GM18508 (cell line): ENCODE results near the gene FAF1.

Experiments
- ATAC-seq: cut with Tn5 transposase; IDR thresholded peaks from one replicate; pipeline ENCODE4 v1.9.1; 2021; ENCODE audit warnings: moderate number of reproducible peaks; ENCODE audit not compliant: insufficient read depth, unreplicated experiment

FAF1 gene

DNA sequence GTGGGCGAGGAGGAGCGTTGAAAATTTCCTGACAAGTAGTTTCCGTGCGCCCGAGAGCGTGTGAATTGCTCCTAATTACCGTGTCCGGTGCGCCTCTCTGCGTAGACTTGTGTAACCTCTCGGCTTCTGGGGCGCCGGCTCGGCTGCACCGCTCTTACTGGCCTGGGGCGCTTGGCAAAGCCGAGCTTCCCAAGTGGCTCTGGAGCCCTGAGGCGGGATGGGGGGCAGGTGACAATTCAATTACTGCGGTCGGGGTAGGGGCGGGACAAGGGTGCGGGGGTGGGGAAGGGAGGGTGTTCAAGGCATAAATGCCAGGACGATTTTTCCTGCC is 536.4 kb downstream of the FAF1 start:
- ATAC-seq: no peak

DNA sequence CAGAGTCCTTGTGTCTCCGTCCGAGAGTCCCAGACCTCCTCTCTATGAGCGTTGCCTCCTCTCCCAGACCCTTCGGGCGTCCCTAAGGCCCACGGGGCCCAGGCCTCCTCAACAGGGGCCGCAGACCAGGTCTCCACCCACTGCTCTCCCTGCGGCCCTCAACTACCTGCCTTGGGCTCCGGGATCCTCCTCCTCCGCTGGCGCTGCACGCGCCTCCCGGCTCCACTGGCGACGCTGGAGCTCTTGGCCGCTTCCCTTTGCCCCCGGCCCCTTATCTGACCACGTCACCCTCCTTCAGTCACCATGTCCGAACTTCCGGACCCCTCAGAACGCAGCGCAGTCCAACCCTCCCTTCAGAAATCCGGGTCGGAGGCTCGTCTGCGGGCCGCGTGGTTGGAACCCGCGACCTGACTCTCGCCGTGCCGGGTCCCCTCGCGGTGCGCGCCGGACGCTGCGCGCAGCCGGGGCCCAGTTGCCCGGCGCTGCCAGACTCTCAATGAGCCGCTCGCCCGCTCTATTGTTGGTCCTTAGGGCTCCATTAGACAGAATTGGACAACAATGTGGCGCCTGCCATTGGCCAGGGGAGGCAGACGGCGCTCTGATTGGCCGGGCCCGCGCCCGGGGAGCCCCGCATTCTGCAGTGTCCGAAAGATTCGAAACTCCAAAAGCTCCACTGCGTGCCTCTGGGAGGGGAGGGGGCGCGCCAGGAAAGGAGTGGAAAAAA is 537.0 kb downstream of the FAF1 start, which contains the start of gene DMRTA2:
Gene DMRTA2, minus strand, starts transcription at position 498 of the 724 bp plus-strand sequence. CDS start 1,907 bp downstream, outside the sequence.
- no peak for ATAC-seq

DNA sequence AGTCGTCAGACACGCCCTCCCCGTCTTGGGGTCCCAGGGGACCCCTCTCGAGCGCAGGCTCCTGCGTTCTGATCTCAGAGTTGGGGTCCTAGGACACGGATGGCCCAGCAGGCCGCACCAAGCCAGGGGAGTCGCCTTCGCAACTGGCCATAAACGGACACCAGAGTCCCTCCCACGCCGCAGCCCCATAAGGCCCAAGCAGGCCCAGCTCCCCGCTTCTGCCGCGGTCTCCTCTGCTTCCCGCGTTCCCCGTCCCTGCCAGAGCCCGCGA is 537.5 kb downstream of the FAF1 start:
- no peak for ATAC-seq

DNA sequence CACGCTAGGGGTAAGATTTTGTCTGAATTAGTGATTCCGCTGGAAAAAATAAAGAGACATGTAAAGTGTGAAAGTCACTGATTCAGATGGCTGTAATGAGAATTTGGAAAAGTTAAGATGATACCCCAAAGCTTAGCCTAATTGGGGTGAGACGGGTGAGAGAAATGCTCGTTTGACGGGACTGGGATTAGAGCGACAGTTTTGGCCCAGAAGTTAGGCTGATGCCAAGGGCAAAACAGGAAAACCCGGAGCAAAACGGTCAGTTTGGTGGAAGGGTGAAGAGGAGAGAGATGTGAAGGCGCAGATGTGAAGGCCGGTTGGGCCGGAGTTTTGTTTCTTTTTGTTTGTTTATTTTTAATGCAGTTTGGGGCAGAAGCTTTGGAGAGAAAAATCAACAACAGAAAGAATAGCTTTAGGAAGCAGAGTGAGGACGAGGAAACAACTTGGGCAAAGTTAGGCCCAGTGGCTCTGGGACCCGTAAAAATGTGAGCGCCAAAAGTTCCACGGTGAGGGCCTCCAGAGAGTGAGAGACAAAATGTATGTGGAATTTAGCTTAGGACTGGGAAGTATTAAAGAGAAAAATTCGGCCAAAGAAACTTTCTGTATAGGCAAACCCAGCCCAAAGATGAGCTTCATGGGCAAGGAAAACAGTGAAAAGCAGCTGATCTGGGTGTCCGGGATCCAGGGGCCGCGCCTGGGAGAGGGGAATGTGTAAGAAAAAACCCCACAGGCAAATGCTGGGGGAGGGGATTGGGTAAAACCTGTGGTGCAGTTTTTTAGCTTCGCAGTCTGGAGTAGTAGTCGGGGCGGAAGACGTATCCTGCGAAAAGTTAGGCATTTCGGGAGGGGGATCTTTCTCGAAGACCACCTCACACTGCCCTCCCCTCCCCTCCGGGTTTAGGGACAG is 538.0 kb downstream of the FAF1 start:
- ATAC-seq: no peak

DNA sequence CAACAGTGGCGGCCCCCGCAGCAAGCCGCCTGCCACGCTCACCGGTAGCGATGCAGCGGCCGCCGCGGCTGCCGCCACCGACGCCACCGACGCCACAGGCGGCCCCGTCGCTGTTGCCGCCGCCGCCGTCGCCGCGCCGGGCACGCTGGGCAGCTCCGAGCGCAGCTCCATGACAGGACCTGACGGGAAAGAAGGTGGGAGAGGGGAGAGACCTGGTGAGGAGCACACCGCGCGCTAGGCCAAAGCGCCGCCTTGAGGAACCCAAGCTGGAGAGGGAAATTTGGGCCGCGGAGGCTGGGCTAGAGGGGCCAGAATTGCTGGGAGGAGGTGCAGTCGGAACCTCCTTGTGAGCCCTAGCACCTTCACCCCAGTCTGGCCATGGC is 538.7 kb downstream of the FAF1 start:
- no peak for ATAC-seq

DNA sequence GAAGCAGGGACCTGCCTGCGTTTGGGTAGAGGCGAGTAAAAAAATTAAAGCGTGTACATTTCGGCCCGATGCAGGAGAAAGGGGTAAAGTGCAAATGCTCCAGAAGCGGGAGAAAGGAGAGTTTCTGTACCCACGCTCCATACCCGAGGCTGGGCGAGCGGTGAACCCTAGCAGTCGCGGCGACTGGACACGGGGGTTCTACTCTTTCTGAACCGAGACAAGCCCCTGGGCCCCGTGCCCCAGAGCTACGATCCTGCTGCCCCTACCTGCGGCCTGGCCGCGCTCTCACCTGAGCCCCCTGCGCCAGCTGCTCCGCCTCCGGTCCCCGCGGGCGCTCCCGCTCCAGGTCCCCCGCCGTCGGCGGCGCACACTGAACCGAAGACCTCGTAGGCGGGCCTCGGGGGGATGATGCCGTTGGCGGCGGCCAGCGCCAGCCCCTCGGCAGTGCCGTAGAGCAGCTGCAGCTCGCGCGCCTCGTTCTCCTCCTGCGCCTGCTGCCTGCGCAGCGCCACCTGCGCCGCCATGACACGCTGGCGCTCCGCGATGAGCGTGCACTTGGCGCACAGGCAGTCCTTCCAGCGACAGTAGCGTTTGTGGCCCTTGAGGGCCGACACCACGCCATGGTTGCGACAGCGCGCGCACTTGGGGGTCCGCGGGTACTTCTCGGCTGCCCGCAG is 539.2 kb downstream of the FAF1 start:
- ATAC-seq: no peak

DNA sequence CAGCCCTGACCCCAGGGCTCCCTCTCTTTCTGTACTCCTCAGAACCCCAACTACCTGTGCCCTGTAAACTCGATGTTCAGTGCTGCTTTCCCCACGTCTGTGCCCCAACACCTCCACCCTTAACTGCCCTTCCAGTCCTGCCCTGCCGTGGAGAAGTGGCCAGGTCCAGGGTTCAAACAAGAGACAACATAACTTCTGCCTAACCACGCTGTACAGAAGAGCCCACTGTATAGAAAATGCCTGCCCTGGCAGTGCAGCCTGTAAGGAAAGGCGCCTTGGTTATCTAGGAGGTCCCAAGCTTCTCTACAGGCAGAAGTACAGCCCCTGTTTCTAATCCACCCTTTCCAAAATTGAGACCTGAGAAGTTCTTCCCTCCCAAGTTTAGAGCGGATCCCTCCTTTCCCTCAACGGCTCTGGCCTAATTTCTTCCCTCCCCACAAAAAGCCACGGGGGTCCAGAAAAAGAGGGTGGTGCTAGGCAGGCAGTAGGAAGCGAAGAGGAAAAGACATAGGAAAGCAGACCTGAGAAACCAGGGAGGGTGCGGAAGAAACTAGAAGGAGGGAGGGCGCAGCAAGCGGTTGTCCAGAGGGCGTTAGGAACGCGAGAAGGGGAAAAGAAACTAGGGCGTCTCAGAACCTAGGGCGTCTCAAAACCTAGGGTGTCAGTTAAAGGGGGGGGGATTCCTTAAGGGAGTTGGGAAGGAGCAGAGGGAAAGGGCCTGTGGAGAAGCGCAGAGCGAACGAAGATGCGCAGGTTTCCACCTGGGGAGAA is 540.0 kb downstream of the FAF1 start:
- ATAC-seq: no peak

DNA sequence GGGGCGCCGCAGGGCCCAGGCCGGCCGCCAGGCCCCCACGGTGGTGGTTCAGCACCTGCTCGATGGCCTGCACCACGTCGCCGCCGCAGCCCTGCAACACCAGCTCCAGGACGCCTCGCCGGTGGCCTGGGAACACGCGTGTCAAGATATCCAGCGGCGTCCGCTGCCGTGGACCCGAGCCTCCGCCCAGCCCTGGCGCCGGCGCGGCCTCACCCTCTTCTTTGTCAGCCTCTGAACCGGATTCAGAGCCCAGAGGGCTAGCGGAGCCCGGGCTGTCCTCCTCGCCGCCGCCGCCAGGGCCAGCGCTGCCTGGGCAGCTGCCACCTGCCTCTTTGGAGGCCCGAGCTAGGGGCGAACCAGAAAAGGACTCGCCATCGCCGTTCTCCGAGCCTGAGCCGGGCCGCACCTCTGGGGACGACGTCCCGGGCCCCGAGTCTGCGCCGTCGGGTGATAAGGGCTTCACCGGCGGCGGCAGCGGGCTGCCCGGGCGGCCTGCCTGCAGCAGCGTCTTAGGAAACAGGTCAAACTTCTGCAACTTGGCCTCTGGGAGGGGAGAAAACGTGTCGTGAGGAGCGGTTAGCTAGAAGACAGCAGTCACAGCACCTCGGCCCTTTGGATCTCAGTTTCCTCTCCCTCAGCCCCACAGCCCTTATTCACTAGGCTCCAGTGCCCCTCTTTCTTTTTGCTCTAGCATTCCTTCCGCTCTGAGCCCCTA is 540.7 kb downstream of the FAF1 start:
- no peak for ATAC-seq

DNA sequence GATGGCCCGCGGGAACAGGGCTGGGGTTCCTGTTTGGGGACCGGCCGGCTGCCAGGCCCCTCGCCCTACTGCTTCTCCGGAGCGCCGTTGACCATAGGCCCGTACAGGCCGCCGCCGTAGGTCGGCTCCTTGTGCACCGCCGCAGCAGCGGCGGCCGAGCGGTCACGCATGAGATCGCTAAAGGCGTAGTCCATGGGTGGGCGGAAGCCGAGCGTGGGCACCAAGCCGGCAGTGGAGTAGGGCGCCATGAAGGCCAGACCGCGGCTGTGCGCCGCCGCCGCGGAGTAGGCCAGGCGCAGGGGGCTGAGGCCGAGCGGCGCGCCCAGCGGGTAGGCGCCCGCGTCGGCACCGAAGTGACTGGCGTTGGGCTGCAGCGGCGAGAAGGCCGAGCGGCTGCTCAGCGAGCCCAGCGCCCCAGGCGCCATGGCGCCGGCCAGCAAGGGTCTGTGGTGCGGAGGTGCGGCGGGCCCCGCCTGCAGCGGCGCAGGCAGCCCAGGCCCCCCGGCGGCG is 541.4 kb downstream of the FAF1 start:
- ATAC-seq: no peak

DNA sequence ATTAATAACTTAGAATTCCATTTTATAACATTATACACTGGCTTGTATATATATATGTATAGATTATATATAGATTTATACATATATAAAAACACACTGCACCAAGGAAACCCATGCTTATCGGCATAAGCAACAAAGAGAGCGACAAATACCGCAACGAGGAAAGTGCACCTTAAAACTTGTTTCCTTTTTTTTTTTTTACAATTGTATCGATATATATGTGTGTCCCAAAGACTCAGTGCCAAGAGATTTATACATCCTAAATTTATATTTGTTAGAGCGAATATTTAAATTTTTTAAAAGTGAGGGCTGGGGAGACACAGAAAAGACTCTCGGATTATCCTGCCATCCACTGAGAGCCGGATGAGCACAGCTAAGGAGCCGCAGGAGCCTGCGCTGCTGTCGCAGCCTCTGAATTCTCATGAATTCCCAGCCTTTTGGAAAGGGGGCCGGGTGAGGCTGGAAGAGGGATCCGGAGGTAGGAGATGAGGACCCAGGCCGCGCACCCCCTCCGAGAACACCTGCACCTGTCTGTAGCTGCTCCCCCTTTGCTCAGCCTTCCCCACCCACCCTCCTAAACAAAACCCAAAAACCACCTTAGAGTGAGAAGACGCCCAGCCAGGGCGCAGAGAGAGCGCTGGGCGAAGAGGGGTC is 542.0 kb downstream of the FAF1 start:
- ATAC-seq: no peak

DNA sequence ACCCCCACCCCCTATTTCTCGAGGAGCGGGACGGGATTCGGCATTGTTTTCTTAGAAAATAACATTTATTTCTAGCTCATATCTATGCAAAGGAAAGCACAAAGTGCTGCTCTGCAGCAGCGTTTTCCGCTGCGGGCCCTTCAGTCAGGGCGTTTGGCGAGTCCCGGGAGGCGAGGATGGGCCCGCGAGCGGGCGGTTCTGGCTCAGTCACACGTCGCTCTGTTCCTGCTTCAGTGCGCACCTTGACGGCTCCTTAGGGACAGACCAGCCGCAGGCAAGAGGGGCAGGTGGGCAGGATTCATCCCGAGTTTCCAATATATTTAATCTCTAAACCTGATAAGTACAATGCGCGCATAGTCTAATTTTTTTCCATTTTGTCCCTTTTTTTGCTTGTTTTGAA is 542.6 kb downstream of the FAF1 start:
- ATAC-seq: no peak

DNA sequence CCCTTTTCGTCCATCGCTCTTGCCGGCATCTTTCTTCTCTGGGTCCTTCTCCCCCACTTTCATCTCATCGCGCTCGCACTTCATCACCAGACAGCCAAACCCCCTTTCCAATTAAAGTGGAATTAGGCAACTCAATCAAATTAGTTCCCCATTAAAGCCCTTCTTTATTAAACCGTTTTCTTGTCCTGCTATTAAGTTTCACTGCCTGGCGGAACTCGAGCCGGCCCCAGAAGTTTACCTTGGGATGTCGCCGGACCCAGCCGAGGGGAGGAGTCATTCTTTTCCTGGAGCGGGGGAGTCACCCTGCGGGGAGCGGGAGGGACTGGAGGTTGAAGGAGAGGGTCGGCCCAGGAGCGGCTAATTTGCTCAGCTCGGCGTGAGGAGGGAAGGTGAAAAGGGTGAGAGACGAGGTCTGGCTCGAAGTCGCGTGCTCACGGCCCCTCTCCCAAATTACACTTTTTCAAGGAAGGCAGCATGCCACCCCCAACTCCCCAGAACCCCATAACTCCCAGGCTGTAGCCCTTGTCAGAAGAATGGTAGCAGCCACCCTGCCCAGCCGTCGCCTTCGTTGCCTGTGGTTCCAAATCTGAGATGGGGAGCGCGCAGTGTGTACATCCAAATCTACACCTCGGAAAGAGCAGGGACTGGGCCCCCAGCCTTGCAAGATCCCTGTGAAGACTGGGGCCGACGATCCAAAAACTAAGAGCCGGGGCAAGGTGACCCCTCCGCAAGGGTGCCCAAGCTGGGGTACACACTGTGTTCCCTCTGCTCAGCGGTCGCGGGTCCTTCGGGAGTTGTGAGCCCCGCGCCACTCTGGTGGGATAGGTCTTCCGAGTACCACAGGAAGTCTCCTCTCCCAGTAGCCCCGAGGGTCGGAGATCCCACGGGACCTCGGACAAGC is 543.3 kb downstream of the FAF1 start:
- no peak for ATAC-seq

DNA sequence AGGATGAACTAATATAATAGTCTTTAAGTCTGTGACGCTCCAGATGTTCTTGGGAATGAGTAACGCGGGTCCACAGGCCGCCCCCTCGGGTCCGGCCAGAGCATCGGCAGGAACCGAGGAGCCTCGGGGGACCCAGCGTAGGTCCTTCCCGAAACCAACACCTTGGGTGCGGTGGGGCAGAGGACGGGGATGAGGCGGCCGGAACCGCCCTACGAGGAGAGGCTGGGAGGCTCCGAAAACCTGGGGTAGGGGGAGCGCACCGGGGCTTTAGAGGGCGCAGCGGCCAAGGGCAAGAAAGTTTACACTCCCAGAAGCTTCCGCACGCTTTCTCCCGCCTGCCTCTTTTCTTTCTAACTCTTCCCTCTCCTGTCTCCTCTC is 543.9 kb downstream of the FAF1 start:
- no peak for ATAC-seq

DNA sequence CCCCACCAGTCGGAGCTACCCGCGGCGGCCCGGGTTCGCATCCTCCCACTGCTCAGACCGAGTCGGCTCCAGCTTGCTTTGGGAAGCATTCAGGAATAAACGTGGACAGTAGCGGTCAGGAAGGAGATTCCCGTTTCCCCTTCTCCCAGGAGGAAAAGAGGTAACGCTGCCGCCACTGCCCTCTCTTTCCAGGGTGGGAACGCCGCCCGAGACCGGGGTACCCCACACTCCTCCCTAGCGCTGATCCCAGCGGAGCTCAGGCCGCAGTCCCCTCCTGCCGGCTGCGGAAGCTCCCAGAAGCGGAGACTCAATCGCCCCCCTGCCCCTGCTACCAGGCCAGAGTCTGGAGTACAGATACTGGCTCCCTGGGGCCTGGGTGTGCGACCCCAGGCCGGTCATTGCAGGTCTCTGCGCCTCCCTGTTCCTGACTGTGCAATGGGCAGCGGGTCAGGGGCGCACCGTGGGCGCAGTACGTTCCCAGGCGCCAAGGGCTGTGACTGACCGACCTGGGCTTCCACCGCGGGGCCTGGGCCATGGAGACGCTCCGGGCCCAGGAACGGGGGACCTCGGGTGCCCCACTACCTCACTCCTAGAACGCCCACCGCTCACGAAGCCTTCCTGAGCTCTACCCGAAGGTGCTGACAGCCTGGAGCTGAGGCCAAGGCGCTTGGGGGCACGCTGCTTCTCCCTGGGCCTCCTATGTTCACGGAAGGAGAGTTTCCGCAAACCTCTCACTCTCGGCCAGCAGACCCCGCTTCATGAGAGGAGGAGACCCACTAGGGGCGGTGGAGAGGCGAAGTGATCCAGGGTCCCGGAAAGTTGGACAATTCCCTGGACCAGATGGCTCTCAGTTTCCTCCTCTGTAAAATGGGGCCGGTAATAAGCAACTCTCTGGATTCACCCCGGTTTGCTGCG is 544.6 kb downstream of the FAF1 start:
- no peak for ATAC-seq

DNA sequence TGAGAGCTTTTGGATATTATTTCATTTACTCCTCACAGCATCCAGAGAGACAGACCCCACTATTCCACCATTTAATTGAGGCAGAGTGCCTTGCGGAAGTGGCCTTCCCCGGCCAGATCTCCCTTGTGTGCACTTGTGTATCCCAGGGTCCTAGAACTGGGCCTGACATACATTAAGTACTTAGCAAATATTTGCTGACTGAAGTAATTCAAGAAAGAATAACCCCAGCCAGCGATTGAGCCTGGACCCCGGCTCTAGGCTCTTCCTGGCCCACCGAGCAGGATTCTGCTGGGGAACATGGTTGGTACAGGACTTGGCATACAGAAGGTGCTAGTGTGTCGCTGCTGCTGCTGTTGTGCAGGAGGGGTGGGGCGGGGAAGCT is 545.2 kb downstream of the FAF1 start:
- no peak for ATAC-seq

DNA sequence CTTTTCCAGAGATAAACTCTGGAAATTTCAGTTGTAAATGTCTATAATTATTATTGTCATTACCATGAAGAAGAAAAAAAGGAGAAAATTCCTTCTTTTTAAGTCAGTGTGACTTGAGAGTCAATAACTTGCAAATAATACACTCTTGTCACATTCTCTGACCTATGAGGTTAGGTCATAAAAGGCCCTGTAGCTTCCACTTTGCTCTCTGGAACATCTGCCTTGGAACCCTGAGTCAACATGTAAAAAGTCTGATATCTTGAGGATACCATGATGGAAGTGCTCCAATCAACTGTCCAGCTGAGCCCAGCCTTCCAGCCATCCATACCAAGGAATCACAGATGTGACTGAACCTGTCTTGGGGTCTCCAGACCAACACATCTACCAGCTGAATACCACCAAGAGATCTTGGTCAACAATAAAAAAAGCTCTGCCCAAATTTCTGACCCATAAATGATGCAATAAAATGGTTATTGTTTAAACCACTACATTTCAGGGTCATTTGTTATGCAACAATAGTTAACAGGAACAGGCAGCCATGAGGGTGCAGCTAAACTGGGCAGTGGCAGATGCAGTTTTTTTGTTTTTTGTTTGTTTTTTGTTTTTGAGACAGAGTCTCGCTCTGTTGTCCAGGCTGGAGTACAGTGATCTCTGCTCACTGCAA is 547.1 kb downstream of the FAF1 start:
- no peak for ATAC-seq

DNA sequence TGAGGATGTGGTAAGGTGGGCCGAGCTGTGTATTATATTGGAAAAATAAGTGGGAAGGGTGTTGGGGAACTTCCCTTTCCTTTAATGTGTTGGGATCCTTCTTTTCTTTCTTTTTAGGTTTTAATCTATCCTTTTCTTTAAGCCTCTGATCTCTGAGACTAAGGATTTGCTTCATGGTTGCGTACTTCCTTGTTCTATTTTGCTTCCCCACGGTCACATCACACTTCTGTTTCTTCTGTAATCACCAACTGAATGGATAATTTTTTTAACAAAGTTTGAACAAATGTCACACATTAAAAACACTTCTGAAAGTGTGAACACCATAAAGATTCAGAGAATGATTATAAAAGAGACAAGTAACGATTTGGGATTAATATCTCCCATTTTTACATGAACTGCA is 554.3 kb downstream of the FAF1 start:
- ATAC-seq: no peak
